Stomach (tissue), 4 donors: Measurements from ENCODE around the gene MRPS18A.

Experiments
- CTCF ChIP-seq, 7 experiments: fragments of 450-650 bp in 4 of 7; fragments of 200-600 bp in 3 of 7; sonication (generic) in 3 of 7; IDR thresholded peaks; one replicate each; pipeline ENCODE4 v1.5.1; 2016 to 2019; ENCODE audit warnings: antibody characterized with exemption in 7 of 7, control low read depth in 2 of 7, mild to moderate bottlenecking in 1 of 7
- EP300 ChIP-seq: sonication (generic); formaldehyde crosslinking; IDR thresholded peaks from one replicate; pipeline ENCODE4 v1.6.1; 2017; ENCODE audit warnings: antibody characterized with exemption
- POLR2A ChIP-seq, 4 donors: fragments of 450-650 bp; IDR thresholded peaks; one replicate each; pipeline ENCODE4 v1.6.1; 2016; ENCODE audit warnings: antibody characterized with exemption in 4 of 4, control low read depth in 2 of 4, mild to moderate bottlenecking in 1 of 4, moderate library complexity in 1 of 4

GRCh38 chr6:43703512-43704429 lies 16.2 kb upstream of the MRPS18A start:
- TF ChIP-seq CTCF (IDR thresholded peaks at IDR 0.05) (no peak), POLR2A (IDR thresholded peaks at IDR 0.05) (no peak), EP300 (no peak)
